SU-DHL-6 (cell line): ENCODE results near the gene IRS4.

Experiments used
- EZH2phosphoT487 ChIP-seq: fragments of 200-600 bp; sonication (generic), shearing (Covaris generic); conservative IDR thresholded peaks from 2 replicates; pipeline ENCODE4 v1.6.1; 2018; ENCODE audit warnings: mild to moderate bottlenecking, antibody characterized with exemption, low read length, moderate library complexity, mixed read lengths
- TF ChIP-seq, protein P1 (sequence below): fragments of 200-600 bp; sonication (generic); IDR thresholded peaks from one replicate; pipeline ENCODE4 v1.5.1; 2017; ENCODE audit warnings: antibody characterized with exemption, mild to moderate bottlenecking, low read length, moderate library complexity; ENCODE audit not compliant: insufficient read depth, poor library complexity, severe bottlenecking

DNA sequence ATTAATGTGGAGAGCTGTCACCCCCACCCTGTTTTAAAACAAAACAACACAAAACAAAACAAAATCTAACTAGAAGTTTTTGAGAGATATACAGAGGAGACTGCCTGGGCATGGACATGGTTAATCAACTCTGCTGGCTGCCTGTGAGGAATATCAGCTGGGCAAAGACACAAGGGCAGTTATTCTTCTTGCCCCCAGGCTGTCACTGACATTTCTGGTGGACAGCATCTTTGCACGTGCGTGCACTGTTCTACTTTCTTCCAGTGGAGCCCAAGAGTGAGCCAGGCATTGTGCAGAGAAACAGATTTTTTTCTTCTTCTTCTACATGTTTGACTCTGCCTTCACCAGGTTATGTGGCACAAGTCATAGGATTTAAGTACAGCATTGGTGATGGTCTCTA, 13.8 kb downstream of the IRS4 start:
- TF ChIP-seq, protein P1, sequence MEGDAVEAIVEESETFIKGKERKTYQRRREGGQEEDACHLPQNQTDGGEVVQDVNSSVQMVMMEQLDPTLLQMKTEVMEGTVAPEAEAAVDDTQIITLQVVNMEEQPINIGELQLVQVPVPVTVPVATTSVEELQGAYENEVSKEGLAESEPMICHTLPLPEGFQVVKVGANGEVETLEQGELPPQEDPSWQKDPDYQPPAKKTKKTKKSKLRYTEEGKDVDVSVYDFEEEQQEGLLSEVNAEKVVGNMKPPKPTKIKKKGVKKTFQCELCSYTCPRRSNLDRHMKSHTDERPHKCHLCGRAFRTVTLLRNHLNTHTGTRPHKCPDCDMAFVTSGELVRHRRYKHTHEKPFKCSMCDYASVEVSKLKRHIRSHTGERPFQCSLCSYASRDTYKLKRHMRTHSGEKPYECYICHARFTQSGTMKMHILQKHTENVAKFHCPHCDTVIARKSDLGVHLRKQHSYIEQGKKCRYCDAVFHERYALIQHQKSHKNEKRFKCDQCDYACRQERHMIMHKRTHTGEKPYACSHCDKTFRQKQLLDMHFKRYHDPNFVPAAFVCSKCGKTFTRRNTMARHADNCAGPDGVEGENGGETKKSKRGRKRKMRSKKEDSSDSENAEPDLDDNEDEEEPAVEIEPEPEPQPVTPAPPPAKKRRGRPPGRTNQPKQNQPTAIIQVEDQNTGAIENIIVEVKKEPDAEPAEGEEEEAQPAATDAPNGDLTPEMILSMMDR = no peak
- TF ChIP-seq EZH2phosphoT487 = no peak
